ENCODE results near the gene HTT. TPM values are rescaled to one million over a fixed set of nuclear protein-coding genes. Genes with fewer than 3 reads are reported as not detected.

HTT gene
- total and polyA plus RNA-seq, 2 of the 13 experiments (the other 11 are each of a cell fraction or from before 2014, with no cell fraction given): 17.5 to 19.5 TPM

DNA sequence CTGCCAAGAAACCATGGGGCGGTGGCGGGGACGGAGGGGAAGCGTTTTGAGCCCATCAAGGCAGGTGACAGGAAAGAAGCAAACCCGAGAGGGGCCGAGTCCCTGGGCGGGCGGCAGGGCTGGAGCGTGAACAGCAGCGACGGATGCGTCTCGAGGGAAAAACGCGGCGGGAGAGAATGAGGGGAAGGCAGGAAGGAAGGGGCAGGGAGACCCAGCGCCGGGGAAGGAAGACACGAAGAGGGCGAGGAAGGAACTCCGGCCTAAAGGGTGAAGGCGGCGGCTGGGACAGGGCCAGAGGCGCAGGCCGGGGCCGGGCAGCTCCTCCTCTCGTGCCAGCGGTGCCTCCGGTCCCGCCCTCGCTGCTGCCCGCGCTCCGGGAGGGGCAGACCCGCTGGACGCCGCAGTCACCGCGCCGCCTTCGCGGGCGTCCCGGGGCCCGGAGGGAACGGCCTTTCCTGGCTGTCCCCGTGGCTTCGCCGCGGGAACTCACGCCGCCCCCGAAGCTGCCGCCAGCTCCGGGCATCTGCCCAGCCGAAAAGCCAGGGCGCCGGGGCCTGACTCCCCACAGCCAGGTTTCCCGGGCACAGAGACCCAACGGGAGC is 217.6 kb downstream of the HTT start (continued):
- TF ChIP-seq ZBTB46 (CRISPR knock-in tag; IDR thresholded peaks at IDR 0.05; ENCODE audit: borderline replicate concordance) (no peak), ZNF720 (CRISPR knock-in tag; IDR thresholded peaks at IDR 0.05) (no peak), NAIF1 (CRISPR knock-in tag; IDR thresholded peaks at IDR 0.05; ENCODE audit: borderline replicate concordance) (no peak), SMAD1 (CRISPR knock-in tag; IDR thresholded peaks at IDR 0.05; ENCODE audit: borderline replicate concordance, low read depth) (no peak), ZNF143 (CRISPR knock-in tag; IDR thresholded peaks at IDR 0.05) (0 out of 2 replicates have a peak, but pooled peaks have one; percentile 25), RAD21 (CRISPR knock-in tag; IDR thresholded peaks at IDR 0.05) (no peak; the same call in 1 of the 2 replicates), ZNF674 (CRISPR knock-in tag; IDR thresholded peaks at IDR 0.05; ENCODE audit: low read depth) (0 out of 2 replicates have a peak, but pooled peaks have one; percentile 48), SMAD9 (CRISPR knock-in tag; IDR thresholded peaks at IDR 0.05) (no peak), ZNF367 (CRISPR knock-in tag; IDR thresholded peaks at IDR 0.05; ENCODE audit: borderline replicate concordance) (no peak), ZNF432 (CRISPR knock-in tag; IDR thresholded peaks at IDR 0.05; ENCODE audit: borderline replicate concordance) (no peak), CBX1 (IDR thresholded peaks at IDR 0.05; ENCODE audit: low read depth) (peak; percentile 75), ZNF740 (CRISPR knock-in tag; IDR thresholded peaks at IDR 0.05) (no peak), MED1 (CRISPR knock-in tag; IDR thresholded peaks at IDR 0.05) (no peak), MEF2D (CRISPR knock-in tag; IDR thresholded peaks at IDR 0.05) (0 out of 2 replicates have a peak, but pooled peaks have one; percentile 51), ZNF101 (CRISPR knock-in tag; IDR thresholded peaks at IDR 0.05; ENCODE audit: borderline replicate concordance, low read depth) (no peak), FOXM1 (CRISPR knock-in tag; IDR thresholded peaks at IDR 0.05) (no peak), CERS6 (CRISPR knock-in tag; IDR thresholded peaks at IDR 0.05) (no peak), FOXC1 (CRISPR knock-in tag; IDR thresholded peaks at IDR 0.05; ENCODE audit: borderline replicate concordance) (peak; percentile 58; the same call in 1 of the 2 replicates), KDM5B (CRISPR knock-in tag; IDR thresholded peaks at IDR 0.05; ENCODE audit: borderline replicate concordance) (peak; percentile 80; the same call in 1 of the 2 replicates), CREBL2 (CRISPR knock-in tag; IDR thresholded peaks at IDR 0.05; ENCODE audit: borderline replicate concordance) (no peak)
- TF ChIP-seq, protein P1, sequence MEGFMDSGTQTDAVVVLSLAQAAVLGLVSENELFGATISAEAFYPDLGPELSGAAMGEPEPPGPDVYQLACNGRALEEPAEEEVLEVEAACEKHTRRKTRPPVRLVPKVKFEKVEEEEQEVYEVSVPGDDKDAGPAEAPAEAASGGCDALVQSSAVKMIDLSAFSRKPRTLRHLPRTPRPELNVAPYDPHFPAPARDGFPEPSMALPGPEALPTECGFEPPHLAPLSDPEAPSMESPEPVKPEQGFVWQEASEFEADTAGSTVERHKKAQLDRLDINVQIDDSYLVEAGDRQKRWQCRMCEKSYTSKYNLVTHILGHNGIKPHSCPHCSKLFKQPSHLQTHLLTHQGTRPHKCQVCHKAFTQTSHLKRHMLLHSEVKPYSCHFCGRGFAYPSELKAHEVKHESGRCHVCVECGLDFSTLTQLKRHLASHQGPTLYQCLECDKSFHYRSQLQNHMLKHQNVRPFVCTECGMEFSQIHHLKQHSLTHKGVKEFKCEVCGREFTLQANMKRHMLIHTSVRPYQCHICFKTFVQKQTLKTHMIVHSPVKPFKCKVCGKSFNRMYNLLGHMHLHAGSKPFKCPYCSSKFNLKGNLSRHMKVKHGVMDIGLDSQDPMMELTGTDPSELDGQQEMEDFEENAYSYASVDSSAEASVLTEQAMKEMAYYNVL (CRISPR knock-in tag; IDR thresholded peaks at IDR 0.05; ENCODE audit: borderline replicate concordance): peak; percentile 26; the same call in 1 of the 2 replicates
- TF ChIP-seq, protein P2, sequence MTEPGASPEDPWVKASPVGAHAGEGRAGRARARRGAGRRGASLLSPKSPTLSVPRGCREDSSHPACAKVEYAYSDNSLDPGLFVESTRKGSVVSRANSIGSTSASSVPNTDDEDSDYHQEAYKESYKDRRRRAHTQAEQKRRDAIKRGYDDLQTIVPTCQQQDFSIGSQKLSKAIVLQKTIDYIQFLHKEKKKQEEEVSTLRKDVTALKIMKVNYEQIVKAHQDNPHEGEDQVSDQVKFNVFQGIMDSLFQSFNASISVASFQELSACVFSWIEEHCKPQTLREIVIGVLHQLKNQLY (CRISPR knock-in tag; IDR thresholded peaks at IDR 0.05): no peak

Measured in HepG2 (cell line).